Retinal pigment epithelial cell (primary cell): Measurements from ENCODE around the gene LRFN2.
A peak's percentile ranks its signal among the peaks of the same experiment; 100 is the strongest.

ENCODE experiments used
- DNase-seq: peaks from one replicate; pipeline ENCODE4 v3.0.0-alpha.2; 2010; ENCODE audit warnings: low read depth
- H3K4me3 ChIP-seq: 2 replicates; pipeline ENCODE4 v1.5.1; 2011; ENCODE audit warnings: mild to moderate bottlenecking, low read length, control low read depth, moderate library complexity
- CTCF ChIP-seq: conservative IDR thresholded peaks from 2 replicates; pipeline ENCODE4 v1.5.1; 2011; ENCODE audit warnings: low read depth, low read length, control low read depth, inconsistent platforms

Gene LRFN2

GRCh38 chr6:40550202-40551101 is 36.7 kb downstream of the LRFN2 start:
- no peak overlapping the region for H3K4me3 ChIP-seq
- peak; percentile 74 for TF ChIP-seq CTCF
- peak; percentile 6 for DNase-seq

GRCh38 chr6:40545954-40546353 is 41.2 kb downstream of the LRFN2 start:
- no peak for TF ChIP-seq CTCF

GRCh38 chr6:40543776-40544175 is 43.4 kb downstream of the LRFN2 start:
- no peak for DNase-seq
- no peak overlapping the region for H3K4me3 ChIP-seq
- no peak for TF ChIP-seq CTCF

More at GRCh38 chr6:40545954-40546353, 41.2 kb downstream of the LRFN2 start:
- no peak for DNase-seq
- no peak overlapping the region for H3K4me3 ChIP-seq

GRCh38 chr6:40543146-40543545 is 44.0 kb downstream of the LRFN2 start:
- TF ChIP-seq CTCF: no peak
- H3K4me3 ChIP-seq: no peak overlapping the region
- no peak for DNase-seq

GRCh38 chr6:40542175-40542764 is 44.9 kb downstream of the LRFN2 start:
- no peak overlapping the region for H3K4me3 ChIP-seq
- no peak for TF ChIP-seq CTCF
- DNase-seq: no peak

GRCh38 chr6:40541556-40542174 is 45.5 kb downstream of the LRFN2 start:
- no peak for TF ChIP-seq CTCF
- DNase-seq: no peak
- H3K4me3 ChIP-seq: no peak overlapping the region
